Fibroblast of the conjunctiva (primary cell): ENCODE measurements around the gene MIB1.
"Not testable (repeated sequence)": the region's sequence is repeated elsewhere in the genome, so short reads cannot be mapped to it uniquely, and the experiment has no call there.

Experiments
- DNase-seq: peaks from one replicate; pipeline ENCODE4 v3.0.0-alpha.2; 2010; ENCODE audit warnings: low read depth

MIB1 gene

GRCh38 chr18:21743166-21743832 is 2.7 kb downstream of the MIB1 start:
- DNase-seq: no peak

DNA sequence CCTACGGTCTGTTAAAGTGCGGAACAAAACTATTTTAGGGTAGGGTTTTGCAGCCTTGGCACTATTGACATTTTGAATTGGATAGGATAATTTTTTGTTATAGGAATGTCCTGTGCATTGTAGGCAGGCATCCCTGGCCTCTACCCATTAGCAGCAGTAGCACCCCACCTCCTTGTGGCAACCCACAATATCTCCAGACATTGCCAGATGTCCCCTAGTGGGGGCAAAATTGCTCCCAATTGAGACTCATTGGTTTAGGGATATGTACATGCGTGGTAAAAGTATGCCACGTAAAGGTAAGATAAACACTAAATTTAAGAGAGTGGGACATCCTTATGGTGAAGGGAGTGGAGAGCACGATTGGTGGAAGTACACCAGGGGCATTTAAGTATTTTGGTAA is 4.6 kb downstream of the MIB1 start:
- no peak for DNase-seq

GRCh38 chr18:21747268-21747667 is 6.7 kb downstream of the MIB1 start:
- no peak for DNase-seq

GRCh38 chr18:21747764-21748693 is 7.4 kb downstream of the MIB1 start:
- no peak for DNase-seq

DNA sequence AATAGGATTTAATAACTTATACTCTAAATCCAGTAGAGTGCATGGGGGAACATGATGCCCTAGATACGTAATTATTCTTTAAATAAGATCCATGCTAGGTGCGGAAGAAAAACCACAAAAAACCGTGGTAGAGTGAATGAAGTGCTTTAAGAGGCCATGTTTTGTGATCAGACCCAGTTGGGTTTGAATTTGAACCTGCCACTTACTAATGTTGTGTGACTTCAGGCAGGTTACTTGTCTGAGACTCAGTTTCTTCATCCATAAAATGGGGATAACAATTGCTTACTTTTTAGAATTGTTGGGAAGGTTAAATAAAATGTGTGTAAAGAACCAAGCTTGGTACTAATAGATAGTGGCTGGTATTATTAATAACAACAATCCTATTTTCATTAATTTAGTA is 17.2 kb downstream of the MIB1 start:
- DNase-seq: no peak

DNA sequence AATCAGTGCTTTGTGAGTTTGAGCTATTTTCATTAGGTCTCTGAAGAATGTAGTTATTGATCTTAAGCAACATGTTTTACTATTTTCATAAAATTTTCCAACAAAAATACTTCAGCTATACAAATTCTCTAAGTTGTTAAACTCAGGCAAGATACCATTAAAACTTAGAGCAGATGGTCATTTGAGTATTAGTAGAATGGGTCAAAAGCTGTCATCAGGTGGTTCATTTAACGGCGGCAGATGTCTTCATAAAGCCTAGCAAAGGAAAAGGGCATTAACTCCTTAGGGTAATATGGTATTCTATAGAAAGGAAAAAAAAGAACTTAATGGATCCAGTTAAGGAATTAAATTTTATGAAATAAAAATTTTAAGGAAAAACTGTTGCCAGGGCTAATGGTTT is 19.2 kb downstream of the MIB1 start:
- DNase-seq: no peak

DNA sequence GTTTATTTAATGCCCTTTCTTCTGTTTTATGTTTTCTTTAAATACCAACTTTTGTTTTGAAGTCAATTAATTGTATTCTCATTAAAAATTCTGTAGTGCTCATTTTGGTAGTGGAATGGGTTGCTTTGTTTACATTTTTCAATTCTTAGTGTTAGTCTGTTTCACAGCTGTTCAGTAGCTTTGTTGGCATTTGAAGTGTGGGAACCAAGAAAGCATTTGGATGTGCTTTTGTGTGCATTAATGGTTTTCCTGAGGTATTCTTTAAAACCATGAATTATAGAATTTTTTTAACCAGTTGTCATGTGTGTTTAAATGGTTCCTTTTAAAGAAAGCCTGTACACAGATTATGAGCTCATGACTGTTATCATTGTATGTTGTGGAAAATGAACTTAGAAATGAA is 19.7 kb downstream of the MIB1 start:
- no peak for DNase-seq

GRCh38 chr18:21761471-21762115 is 21.0 kb downstream of the MIB1 start:
- DNase-seq: no peak

DNA sequence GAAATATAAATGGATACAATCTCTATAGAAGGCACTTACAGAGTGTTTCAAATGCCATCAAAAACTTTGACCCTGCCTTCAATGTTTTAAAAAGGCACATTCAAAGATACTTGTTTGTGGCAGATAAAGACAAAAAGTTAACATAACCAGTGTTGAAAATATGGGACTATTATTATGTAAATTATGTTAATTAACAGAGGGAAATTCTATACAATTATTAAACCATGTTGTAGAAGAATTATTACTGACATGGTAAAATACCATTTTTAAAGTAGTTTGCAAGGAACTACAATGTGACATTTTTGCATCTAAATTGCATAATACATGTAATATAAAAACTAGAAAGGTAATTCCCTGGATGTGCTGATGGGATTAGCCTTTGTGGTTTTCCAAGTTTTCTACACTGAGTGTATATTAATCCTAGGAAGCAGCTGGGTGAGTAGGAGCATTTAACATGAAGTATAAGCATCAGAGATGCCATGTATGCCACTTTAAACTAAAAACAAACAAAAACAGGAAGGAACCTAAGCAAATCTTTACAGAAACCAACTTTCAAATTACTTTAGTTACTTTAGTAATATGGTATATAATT is 21.7 kb downstream of the MIB1 start:
- DNase-seq: no peak

DNA sequence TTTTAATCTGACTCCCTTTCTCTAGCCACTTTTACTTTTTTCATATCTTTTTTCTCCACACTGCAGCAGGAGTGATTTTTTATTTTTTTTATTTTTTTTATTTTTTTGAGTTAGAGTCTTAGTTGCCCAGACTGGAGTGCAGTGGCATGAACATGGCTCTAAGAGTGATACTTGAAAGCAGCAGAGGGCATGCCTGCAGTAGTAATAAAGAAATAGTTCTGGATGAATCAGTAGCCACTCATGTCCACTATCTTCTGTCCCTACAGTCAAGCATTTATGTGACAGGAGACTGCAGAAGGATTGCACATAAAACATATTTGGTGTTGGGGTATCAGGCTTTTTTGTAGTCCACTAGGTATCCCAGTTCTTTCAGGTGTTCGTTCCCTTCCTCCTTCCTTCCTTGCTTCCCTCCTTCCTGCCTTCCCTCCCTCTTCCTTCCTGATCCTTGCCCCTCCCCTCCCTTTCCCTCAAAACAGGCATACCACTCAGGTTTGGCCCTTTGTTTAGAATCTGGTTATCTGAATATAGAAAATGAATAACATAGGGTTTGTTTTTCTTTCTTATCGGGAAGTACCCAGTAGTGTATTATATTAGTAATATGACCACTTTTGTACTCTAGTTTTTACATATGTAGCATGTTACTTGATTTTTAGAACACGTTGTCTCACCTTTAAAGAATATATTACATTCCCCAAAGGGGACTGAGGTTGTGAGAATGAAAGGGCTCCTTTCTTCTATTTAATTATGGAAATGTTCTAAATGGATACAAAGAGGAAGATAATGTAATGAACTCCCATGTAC is 23.5 kb downstream of the MIB1 start:
- no peak for DNase-seq

- no peak for DNase-seq
Measured at GRCh38 chr18:21769206-21769605, 28.6 kb downstream of the MIB1 start.

DNA sequence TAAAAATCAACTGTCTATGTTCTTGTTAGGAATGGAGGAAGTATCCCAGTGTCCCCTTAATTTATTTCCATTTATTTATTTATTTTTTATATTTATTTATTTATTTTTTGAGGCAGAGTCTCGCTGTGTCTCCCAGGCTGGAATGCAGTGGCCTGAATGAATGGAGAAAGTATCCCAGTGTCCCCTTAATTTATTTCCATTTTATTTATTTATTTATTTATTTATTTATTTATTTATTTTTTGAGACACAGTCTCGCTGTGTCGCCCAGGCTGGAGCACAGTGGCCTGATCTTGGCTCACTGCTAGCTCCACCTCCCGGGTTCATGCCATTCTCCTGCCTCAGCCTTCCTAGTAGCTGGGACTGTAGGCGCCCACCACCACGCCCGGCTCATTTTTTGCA is 34.1 kb downstream of the MIB1 start:
- DNase-seq: no peak

DNA sequence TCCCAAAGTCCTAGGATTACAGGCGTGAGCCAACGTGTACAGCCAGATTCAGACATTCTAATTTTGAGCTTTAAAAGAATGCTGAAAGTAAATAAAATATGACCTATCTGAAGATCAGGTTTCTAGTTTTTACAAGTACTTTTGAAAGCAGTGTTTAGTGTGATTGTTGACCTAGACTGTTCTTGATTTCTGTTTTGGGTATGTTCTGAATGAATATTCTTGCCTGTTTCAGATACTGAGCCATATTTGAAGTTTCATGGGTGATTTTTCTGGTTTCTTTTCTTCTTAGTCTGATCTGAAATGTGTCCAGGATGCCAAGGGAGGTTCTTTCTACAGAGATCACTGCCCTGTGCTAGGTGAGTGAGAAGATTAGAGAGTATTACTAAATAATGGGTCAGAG is 37.2 kb downstream of the MIB1 start:
- no peak for DNase-seq

GRCh38 chr18:21786526-21786925 is 45.9 kb downstream of the MIB1 start:
- no peak for DNase-seq

DNA sequence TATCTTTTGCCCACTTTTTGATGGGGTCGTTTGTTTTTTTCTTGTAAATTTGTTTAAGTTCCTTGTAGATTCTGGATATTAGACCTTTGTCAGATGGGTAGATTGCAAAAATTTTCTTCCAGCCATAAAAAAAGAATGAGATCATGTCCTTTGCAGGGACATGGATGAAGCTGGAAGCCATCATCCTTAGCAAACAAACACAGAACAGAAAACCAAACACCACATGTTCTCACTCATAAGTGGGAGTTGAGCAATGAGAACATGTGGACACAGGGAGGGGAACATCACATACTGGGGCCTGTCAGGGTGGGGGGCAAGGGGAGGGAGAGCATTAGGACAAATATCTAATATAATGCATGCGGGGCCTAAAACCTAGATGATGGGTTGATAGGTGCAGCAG is 55.5 kb downstream of the MIB1 start:
- DNase-seq: not testable (repeated sequence)

DNA sequence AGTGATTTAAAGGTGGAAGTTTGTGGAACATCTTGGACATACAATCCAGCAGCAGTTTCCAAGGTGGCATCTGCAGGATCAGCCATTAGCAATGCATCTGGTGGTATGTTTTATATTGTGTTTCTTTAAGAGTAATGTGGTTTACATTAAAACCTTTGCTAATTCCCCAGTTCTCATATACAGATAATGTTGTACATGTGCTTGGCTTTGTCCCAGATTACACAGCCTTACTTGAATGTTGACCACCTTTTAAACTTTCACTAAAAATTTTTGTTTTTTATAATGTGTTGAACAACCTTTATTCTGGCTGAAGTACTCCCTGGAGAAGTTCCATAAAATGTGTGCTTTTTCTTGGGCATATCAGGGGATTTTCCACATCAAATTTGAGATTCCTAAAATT is 57.5 kb downstream of the MIB1 start:
- no peak for DNase-seq

- no peak for DNase-seq
Measured at GRCh38 chr18:21799721-21800120, 59.1 kb downstream of the MIB1 start.

DNA sequence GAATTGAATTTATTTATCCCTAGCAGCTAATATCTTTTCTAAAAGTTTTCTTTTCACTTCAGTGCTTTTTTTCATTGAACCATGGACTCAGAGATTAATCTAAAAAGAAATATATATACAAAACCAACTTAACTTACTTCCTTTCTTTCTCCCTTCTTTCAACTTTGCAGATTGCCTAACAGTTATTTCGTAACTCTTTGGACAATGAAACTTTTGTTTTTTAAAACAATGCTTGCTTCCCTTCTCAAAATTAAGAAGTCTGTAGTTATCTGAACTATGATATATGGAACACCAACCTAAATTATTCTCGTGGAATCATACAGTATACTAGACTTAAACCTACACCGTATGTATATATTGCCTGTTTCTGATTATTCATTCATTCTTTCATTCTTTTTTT is 62.9 kb downstream of the MIB1 start:
- DNase-seq: no peak

- DNase-seq: no peak
Measured at GRCh38 chr18:21805771-21806366, 65.3 kb downstream of the MIB1 start.

DNA sequence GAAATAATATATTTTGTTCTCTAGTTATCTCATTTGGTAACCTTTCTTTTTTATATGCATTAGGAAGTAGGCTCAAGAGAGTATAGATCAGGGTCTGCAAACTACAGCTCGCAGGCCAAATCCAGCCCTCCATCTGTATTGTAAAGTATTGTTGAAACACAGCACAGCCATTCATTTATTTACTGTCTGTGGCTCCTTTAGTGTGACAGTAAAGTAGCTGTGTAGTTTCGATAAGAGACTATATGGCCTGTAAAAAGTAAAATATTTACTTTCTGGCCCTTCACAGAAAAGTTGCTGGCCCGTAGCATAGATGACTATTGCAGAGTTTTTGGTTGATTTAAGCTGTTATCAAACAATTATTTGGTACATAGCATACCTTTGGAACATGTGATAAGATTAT is 67.6 kb downstream of the MIB1 start:
- DNase-seq: no peak

DNA sequence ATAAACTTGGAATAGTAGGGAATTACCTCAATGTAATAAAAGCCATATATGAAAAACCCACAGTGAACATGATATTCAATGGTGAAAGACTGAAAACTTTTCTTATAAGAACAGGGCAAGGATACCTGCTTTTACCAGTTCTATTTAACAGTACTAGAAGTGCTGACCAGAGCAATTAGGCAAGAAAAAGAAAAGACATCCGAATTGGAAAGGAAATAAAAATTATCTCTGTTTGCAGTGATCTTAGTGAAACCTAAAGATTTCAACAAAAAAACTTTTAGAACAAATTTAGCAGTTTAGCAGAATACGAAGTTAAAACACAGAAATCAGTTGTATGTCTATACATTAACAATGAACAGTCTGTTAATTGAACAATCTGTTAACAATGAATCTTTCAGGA is 69.1 kb downstream of the MIB1 start:
- no peak for DNase-seq
